SHP77 treated with DMSO at 0.1 percent for 48 hours (cell line): ENCODE data around the gene CACHD1.

Experiments
- DNase-seq: peaks from one replicate; lab custom pipeline; 2025; lab: John Stamatoyannopoulos, UW

Gene CACHD1

GRCh38 chr1:64550510-64550909, 80.6 kb downstream of the CACHD1 start:
- DNase-seq = no peak

DNA sequence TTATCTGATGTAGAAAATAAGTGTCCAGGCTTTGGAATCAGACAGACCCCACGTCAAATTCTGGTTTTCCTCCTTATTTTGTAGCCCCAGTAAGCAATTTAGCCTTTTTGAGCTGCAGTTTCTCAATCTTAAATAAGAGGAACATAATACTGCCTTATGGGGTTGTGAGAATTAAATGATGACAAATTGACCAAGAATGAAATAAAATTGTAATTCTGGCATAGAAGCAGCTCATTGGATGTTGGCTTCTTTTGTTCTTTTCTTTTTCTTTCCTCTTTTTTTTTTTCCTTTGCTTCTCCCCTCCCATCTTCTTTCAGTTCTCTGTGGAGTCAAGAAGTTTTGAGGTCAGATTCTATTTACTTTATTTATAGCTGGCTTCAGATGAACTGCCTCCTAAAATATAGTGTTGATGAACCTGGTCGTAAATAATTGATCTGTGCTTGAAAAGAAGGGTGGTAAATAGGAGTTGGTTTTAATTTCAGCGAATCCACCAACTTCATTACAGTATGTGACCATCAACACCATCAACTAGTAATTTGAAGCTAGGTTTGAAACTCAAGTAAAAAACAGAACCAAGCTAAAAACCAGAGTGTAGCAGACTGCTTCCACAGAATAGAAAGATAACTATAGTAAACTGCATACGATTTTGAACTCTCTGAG, 81.1 kb downstream of the CACHD1 start:
- no peak for DNase-seq

DNA sequence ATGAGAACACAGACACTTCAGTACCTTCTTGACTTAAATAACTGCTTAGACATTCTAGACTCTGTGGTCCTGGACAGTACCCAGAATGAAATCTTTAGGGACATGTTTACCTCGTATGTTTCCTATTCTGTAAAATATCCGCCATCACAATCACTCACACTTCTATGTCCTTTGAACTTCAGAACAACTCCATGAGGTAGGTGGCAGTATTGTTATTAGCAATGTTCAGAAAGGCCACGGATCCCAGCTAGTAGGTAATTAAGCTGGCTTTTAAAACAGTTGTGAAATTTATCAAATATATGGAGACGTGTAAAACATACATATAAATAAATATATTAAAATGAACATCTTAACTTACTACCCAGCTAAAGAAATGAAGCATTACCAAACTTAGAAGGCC, 83.4 kb downstream of the CACHD1 start:
- no peak for DNase-seq

- no peak for DNase-seq
These were observed 86.0 kb downstream of the CACHD1 start for GRCh38 chr1:64555947-64556346.

GRCh38 chr1:64561993-64562392, 92.1 kb downstream of the CACHD1 start:
- no peak for DNase-seq

DNA sequence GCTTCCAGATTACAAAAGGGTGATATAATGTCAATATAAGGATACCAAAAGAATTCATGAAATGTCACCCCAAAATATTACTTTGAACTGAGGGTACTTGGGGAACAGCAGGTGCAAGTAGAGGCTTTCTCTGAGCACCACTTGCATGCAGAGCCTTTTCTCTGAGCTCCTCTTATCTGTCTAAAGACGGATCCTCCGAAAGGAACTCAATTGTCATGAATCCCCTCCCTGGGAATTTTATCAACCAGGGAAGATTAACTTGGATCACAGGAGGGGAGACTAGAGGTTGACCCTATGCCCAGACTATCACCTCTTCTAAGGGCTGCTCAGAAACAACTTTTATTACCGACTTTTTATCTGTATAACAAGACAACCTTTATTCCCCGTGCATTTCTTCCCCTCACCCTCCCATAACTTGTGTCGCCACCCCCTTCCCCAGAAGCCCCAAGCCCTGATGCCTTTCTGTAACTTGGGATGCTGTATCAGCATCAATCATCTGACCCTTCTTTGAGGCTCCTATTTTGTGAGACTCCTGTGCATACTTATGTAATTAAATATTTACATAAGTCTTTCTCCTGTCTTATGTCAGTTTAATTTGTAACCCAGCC, 94.1 kb downstream of the CACHD1 start:
- no peak for DNase-seq

DNA sequence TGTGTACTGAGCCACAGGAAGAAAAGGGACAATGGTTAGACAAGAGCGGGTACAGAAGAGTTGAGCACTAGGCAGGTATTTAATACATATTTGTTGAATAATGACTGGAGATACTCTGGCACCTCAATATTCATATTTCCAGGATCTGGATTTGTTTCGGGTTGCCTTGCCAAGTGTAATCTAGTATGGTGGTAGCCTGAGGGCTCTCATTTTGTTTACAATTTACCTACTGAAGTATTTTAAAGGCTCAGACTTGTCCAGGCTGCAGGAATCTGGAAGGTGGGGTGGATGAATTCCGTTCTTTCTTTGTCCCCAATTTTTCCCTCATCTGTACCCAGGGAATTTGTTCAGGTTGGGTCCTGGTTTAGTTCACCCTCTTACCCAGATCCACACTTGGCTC, 95.0 kb downstream of the CACHD1 start:
- DNase-seq = no peak

DNA sequence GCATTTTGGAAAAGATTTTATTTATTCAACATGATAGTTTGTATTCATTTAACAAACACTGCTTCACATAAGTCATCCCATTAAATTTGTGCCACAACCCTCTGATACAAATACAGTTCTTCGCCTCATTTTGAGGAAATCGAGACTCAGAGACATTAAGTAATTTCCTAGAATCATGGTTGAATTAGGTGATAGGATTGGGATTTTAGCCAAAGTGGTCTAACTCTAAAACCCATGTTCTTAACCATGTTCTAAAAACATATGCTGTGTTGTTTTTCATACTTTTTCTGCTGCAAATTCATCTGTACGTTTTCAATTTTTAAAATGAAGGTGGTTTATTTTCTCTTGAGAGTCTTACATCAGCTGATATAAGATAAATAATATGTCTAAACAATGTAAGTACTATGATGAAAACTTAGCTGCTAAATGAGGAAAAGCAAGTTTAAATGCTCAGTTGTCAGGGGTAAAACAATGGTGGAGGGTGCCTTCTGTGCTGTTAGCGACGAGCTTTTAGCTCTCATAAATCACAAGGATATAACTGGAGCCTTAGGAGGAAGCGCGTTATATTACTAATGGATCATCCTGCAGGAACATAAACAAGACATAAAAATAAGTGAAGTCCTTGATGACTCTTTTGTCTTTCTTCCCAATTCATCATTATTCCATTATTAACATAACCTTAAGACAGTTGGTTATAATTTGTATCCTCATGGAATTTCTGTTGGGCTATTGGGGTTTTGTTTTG, 97.7 kb downstream of the CACHD1 start:
- no peak for DNase-seq

- DNase-seq = no peak
These were observed 98.2 kb downstream of the CACHD1 start for GRCh38 chr1:64568171-64568450.

- DNase-seq = no peak
These were observed 99.5 kb downstream of the CACHD1 start for GRCh38 chr1:64569411-64569810.

GRCh38 chr1:64570267-64570855, 100.4 kb downstream of the CACHD1 start:
- no peak for DNase-seq

DNA sequence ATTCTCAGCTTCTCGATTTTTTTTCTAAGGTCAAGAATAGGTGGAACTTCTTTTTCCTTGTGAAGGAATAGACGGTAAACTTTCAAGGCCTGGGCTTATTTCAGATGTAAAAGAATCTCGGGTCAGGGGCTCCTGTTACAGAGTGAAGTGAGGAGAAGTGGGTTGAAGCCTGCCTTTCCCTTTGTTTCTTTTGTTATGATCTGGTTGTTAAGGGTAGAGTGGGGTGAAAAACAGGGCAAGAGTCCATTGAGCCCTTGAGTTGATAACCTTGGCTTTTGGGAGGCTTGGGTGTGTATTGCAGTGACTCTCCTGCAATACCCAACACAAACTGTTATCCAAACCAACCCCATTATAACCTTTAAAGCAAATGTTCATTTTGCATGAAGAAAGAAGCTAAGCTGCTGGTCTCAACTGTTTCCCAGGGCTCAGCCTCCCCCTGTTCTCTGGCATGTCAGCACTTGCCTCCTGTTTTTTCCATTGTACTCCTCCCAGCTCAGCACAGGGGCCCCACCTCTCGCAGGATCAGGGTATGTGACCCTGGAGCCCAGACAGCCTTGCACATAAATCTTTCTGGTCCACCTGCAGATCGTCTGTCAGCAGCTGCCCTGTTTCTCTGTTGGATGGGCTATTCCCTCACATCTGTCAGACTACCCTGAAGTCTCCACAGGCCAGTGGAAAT, 102.4 kb downstream of the CACHD1 start:
- DNase-seq = peak; percentile 74

- no peak for DNase-seq
These were observed 104.4 kb downstream of the CACHD1 start for GRCh38 chr1:64574301-64574700.

DNA sequence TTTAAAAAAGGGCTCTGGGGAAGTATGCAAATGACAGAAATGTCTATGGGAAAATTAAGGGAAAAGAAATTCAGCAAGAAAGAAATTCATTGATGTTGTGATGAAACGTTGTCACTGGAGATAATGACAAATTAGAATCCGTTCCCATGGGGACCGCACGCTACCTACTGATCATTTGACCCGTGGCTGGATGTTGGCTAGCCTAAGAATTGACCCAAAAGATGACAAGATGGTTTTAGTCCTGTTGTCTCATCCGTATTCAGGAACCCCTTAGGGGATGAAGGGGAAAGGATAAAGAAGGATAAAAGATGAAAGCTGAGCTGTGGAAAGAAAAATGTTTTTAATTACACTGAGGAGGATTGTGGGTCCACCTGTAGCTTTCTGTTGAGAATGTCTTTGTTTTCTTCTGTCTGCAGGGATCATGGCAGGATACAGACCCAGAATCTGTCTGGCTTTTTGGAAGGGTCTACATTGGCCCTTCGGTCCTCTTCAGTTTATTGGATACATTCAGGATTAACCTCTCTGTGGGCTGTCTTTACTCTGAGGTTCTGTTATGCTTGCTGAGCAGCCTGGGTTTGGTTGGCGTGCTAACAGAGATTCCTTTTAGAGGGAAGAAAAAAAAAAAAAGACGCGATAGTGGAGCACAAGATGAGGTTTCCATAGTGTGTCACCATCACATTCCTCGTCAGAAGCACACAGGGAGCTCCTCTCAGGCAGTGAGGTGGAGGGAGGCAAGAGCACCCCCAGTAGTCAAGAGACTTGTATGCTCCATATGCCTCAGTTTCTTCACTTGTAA, 106.2 kb downstream of the CACHD1 start:
- DNase-seq = no peak

- DNase-seq = no peak
These were observed 108.5 kb downstream of the CACHD1 start for GRCh38 chr1:64578270-64578973.

DNA sequence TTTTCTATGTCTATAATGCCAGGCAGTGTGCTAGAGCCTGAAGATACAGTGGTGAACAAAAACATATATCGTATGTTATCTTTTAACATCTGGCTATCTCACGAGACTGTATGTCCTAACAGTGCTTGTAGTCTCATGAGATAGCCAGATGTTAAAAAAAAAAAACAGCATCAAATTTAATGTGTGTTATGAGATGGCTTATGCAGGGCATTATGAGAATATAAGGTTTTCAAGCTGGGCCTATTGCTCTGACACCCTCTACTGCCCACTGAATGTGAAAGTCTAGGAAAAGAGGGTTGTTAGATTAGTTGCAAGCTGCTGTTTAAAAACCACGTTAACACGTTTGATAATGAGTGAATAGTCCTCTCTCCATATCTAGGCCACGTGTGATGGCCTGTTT, 109.8 kb downstream of the CACHD1 start:
- no peak for DNase-seq

DNA sequence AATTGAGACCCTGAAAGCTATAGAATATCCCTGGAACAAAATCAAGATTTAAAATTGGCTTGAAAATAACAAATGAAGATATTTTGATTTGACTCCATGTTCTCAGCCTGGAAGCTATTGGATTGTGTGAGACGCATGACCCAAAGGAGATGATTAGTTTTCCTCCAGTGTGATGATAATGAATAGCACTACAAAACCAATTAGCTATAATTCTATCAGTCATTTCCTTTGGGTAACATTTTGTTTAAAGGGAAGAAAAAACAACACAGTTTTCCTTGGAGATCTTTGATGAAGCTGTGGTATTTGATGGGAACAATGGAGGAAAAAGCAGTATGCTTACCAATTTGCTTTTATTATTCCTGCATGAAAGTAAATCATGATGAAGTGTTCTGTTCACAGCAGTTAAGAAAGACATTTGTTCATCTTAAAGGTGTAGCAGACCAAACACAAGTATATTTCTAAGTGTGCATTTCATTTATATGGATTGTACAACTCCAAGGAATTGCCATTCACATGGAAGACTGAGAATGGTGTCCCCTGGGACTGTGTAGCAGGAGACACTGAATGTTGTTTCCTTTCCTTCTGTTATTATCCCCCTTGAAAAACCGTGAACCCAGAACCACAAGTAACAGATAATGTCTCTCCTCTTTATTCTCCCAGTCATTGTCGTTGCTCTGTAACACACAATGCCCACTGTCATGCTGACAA, 111.4 kb downstream of the CACHD1 start:
- no peak for DNase-seq

DNA sequence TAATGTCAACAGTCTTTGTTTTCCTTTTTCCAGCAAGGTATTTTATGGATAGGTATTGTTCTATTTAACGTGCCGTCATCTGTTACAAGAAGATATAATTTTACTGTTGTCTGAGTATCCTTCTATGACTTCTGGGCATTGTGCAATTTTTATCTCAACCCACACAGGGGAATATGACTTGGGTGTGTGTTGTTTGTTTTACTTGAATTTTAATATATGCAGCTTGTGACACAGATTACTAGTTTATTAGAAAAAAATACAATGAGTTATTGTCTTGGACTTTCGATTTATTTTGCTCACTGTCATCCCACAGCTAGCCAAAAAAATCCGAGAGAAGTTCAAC, 111.9 kb downstream of the CACHD1 start:
- no peak for DNase-seq

GRCh38 chr1:64584479-64584878, 114.5 kb downstream of the CACHD1 start:
- no peak for DNase-seq

GRCh38 chr1:64588876-64589275, 118.9 kb downstream of the CACHD1 start:
- no peak for DNase-seq

DNA sequence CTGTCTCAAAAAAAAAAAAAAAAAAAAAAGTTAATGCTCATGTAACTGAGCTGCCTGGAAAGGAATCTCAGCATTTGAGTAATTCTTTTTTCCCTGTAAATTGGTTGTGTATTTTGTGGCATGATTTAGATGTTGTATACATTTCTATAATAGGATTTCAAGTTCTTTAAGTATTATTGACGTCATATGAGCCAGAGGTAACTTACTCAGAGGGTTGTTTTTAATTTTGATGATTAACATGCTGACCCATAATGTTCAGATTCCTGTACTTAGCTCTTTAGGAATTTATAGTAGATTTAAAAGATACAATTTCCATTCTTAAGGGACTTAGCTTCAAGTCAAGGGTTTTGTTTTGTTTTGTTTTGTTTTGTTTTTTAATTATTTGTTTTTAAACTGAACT, 120.4 kb downstream of the CACHD1 start:
- no peak for DNase-seq
